Colonic mucosa (tissue), 4 donors: Measurements from ENCODE around the gene GPALPP1. TPM values are rescaled to one million over a fixed set of nuclear protein-coding genes. Genes with fewer than 3 reads are reported as not detected.

Experiments
- DNase-seq: peaks from one replicate; pipeline ENCODE4 v3.0.0-alpha.2; 2020
- H3K27ac ChIP-seq: fragments of 200-600 bp; one replicate; pipeline ENCODE4 v1.8.0; 2021
- H3K27me3 ChIP-seq: fragments of 200-600 bp; one replicate; pipeline ENCODE4 v1.8.0; 2021
- H3K36me3 ChIP-seq: fragments of 200-600 bp; one replicate; pipeline ENCODE4 v1.8.0; 2021
- H3K4me1 ChIP-seq: fragments of 200-600 bp; one replicate; pipeline ENCODE4 v1.8.0; 2021; ENCODE audit warnings: mild to moderate bottlenecking
- H3K4me3 ChIP-seq: fragments of 200-600 bp; one replicate; pipeline ENCODE4 v1.8.0; 2021
- H3K9ac ChIP-seq, 2 donors: one replicate each; pipeline ENCODE4 v1.7.0; 2013; ENCODE audit warnings: control low read depth in 2 of 2, low read depth in 2 of 2, low read length in 2 of 2
- H3K9me3 ChIP-seq: fragments of 200-600 bp; one replicate; pipeline ENCODE4 v1.8.0; 2021
- intact Hi-C: fragments of 100-400 bp; cut with DNase I; formaldehyde crosslinking; loops from one replicate; pipeline ENCODE4 v1.14.1; 2022
- total RNA-seq, 2 donors: library from RNA; stranded (reverse); fragmentation: NEBNext Ultra II Directional in 1 of 2; extraction: Animal tissue kit (Norgen Biotek cat#: 25700) in 1 of 2; gene quantifications; one replicate each; pipeline ENCODE4 v1.2.1, GENCODE V29; 2021
- TF ChIP-seq, protein P1 (sequence below): fragments of 200-600 bp; IDR thresholded peaks from one replicate; pipeline ENCODE4 v1.8.0; 2022; ENCODE audit warnings: antibody characterized with exemption, mild to moderate bottlenecking
- donor health status: healthy.
- donor health status: DM: no; HTN: no; CAD: no.
- donor health status: DM: no; HTN: no; CAD: no.

Gene GPALPP1
- total RNA-seq, 2 donors from 2014 or later = 15.8 to 16.0 TPM

DNA sequence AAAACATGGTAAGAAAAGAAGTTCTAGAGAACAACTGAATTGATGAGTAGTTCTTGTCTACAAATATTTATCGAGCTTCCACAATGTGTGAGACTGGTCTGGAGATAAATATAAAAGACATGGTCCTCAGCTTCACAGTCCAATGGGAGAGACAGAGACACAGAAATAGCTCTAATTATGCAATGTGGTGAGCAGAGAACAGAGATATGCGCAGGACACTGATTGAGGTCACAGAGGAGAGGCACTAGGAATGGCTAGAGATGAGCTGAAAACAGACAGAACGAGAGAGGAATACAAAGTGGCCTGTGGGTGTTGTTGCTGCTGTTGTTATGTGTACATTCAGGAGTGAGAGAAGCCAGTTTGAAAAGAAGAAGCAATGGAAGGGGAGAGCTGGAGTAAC lies 53.2 kb downstream of the GPALPP1 start:
- no peak overlapping the region for H3K27ac ChIP-seq
- no peak for DNase-seq
- TF ChIP-seq, protein P1, sequence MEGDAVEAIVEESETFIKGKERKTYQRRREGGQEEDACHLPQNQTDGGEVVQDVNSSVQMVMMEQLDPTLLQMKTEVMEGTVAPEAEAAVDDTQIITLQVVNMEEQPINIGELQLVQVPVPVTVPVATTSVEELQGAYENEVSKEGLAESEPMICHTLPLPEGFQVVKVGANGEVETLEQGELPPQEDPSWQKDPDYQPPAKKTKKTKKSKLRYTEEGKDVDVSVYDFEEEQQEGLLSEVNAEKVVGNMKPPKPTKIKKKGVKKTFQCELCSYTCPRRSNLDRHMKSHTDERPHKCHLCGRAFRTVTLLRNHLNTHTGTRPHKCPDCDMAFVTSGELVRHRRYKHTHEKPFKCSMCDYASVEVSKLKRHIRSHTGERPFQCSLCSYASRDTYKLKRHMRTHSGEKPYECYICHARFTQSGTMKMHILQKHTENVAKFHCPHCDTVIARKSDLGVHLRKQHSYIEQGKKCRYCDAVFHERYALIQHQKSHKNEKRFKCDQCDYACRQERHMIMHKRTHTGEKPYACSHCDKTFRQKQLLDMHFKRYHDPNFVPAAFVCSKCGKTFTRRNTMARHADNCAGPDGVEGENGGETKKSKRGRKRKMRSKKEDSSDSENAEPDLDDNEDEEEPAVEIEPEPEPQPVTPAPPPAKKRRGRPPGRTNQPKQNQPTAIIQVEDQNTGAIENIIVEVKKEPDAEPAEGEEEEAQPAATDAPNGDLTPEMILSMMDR = no peak
- no peaks in the 10 kb centered on the region for H3K9me3 ChIP-seq
- intact Hi-C loops = no loop called here
- H3K4me3 ChIP-seq = no peak overlapping the region
- no peaks in the 10 kb centered on the region for H3K27me3 ChIP-seq
- no peaks in the 10 kb centered on the region for H3K36me3 ChIP-seq
- no peaks in the 10 kb centered on the region for H3K4me1 ChIP-seq
- H3K9ac ChIP-seq = no peak overlapping the region

DNA sequence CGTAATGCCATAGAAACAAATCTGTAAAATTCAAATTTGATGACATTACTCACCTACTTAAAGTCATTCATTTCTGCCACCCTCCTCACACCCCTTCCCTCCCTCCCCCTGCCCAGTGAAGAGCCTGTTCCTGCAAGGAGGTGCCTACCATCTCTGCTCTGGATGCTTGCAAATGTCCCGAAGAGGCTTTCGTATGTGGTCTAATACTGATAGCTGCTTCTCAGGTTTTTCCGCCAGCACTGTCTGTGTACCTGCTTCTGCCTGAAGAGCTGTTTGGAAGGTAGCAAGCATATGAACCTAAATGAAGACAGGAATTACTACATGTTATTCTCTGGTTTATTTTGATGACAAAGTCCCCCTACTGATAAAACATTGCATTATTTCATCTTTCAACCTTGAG lies 57.1 kb downstream of the GPALPP1 start:
- no peak overlapping the region for H3K27ac ChIP-seq
- peak overlapping the region; percentile 46 for H3K4me3 ChIP-seq
- H3K27me3 ChIP-seq = no peaks in the 10 kb centered on the region
- intact Hi-C loops = no loop called here
- DNase-seq = no peak
- TF ChIP-seq, protein P1 = no peak
- H3K9ac ChIP-seq = no peak overlapping the region
- no peaks in the 10 kb centered on the region for H3K4me1 ChIP-seq
- no peaks in the 10 kb centered on the region for H3K36me3 ChIP-seq
- no peaks in the 10 kb centered on the region for H3K9me3 ChIP-seq

DNA sequence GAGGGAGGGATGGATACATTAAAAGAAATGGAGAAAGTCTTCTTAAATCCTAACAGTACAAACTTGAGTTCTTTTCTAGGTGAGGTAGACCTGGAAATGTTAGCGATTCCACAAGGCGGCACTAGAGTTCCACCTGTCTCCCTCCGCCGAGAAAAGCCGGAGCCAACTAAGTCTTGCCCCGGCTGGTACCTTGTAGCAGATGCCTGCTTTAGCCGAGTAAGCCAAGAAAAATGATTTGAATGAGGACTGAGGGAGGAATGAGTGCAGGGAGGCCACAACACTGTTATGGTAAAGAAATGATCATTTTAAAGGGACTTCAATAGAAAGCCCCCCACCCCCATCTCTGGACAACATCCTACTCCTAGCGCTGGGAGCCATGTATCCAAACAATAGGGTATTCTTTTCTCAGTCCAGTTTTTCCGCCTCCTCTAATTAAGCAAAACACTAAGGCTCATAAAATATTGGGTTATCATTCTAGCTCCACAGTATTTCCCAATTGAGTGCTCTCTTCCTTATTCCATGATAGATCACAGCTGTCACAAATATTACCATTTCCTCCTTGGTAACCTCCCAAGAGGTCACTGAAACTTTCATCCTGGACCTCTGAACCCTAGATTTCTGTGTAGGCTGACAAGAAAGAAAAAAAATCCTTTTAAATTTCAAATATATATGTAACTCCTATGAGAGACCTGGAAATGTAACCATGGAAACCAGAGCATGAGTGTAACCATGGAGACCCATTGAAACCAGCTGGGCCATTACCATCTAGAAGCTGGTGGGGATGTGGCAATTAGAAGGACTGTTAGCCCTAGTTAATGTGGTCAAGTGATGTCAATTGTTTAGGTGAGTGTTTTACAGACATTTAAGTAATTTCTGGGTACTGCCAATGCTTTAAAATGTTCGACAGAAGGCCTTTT lies 58.3 kb downstream of the GPALPP1 start:
- H3K9me3 ChIP-seq = no peaks in the 10 kb centered on the region
- intact Hi-C loops = loop anchor here (2.0 kb wide), 2 partner anchors 233 to 263 kb away; no protein-coding TSS in a partner anchor
- H3K4me1 ChIP-seq = no peaks in the 10 kb centered on the region
- no peaks in the 10 kb centered on the region for H3K27me3 ChIP-seq
- H3K27ac ChIP-seq = no peak overlapping the region
- H3K4me3 ChIP-seq = peak overlapping the region; percentile 46
- H3K9ac ChIP-seq = peak overlapping the region in 1 of 2 donors; percentile 22
- no peaks in the 10 kb centered on the region for H3K36me3 ChIP-seq
- peak; percentile 81 for DNase-seq
- TF ChIP-seq, protein P1 = peak; percentile 80

DNA sequence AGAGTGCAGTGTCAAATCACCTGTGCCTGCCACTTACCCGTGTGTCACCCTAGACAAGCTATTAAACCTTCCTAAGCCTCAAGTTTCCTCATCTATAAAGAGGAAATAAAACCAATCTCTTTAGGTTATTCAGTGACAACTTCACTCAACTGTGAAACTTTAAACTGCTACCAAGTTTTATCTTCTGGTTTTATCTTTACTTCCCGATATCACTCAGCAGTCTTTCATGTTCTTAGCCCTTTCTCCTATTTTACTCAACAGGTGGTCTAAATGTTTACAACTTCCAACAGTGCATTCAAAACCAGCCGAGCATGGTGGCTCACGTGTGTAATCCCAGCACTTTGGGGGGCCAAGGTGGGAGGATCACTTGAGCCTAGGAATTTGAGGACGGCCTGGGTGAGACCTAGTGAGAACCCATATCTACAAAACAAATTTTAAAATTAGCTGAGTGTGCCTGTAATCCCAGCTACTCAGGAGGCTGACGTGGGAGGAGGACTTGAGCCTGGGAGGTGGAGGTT lies 59.6 kb downstream of the GPALPP1 start:
- no peak overlapping the region for H3K4me3 ChIP-seq
- TF ChIP-seq, protein P1 = no peak
- intact Hi-C loops = loop anchor here (2.0 kb wide), 2 partner anchors 232 to 262 kb away; no protein-coding TSS in a partner anchor
- H3K4me1 ChIP-seq = no peaks in the 10 kb centered on the region
- no peak for DNase-seq
- H3K9ac ChIP-seq = no peak overlapping the region
- H3K36me3 ChIP-seq = no peaks in the 10 kb centered on the region
- H3K27ac ChIP-seq = no peak overlapping the region
- no peaks in the 10 kb centered on the region for H3K27me3 ChIP-seq
- H3K9me3 ChIP-seq = no peaks in the 10 kb centered on the region

DNA sequence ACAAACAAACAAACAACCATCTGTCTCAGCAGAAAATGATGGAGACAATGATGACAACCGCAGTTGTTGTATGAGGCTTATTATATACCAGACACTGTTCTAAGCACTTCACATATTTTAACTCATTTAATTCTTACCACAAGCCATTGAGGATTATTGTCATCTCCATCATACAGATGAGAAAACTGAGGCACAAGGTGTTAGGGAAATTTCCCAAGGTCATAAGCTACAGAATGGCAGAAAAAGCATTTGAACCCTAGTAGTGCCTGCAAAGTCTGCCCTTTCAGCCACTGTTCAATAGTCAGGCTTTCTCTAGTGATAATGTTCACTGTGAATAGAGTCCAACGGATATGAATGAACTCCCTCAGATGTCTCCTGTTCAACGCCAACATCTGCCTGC lies 60.1 kb downstream of the GPALPP1 start:
- H3K4me3 ChIP-seq = no peak overlapping the region
- TF ChIP-seq, protein P1 = no peak
- H3K9ac ChIP-seq = no peak overlapping the region
- H3K36me3 ChIP-seq = no peaks in the 10 kb centered on the region
- intact Hi-C loops = loop anchor here (2.0 kb wide), 2 partner anchors 231 to 261 kb away; no protein-coding TSS in a partner anchor
- H3K27ac ChIP-seq = no peak overlapping the region
- no peaks in the 10 kb centered on the region for H3K4me1 ChIP-seq
- no peaks in the 10 kb centered on the region for H3K27me3 ChIP-seq
- DNase-seq = no peak
- no peaks in the 10 kb centered on the region for H3K9me3 ChIP-seq
